HL-60 (cell line): ENCODE results near the gene PSMA7.

Source experiments
- CTCF ChIP-seq: IDR thresholded peaks from one replicate; pipeline ENCODE4 v1.5.1; 2011; ENCODE audit warnings: low read length, control low read depth, inconsistent platforms; ENCODE audit not compliant: insufficient read depth
- REST ChIP-seq: IDR thresholded peaks from 2 replicates; pipeline ENCODE4 v1.6.1; 2012; ENCODE audit warnings: low read depth; ENCODE audit not compliant: insufficient replicate concordance

- no peak for TF ChIP-seq CTCF
- TF ChIP-seq REST: no peak
Observed at GRCh38 chr20:62165762-62166399, 22.7 kb upstream of the PSMA7 start.
